ENCODE results near the gene CACUL1.

The CACUL1 gene

DNA sequence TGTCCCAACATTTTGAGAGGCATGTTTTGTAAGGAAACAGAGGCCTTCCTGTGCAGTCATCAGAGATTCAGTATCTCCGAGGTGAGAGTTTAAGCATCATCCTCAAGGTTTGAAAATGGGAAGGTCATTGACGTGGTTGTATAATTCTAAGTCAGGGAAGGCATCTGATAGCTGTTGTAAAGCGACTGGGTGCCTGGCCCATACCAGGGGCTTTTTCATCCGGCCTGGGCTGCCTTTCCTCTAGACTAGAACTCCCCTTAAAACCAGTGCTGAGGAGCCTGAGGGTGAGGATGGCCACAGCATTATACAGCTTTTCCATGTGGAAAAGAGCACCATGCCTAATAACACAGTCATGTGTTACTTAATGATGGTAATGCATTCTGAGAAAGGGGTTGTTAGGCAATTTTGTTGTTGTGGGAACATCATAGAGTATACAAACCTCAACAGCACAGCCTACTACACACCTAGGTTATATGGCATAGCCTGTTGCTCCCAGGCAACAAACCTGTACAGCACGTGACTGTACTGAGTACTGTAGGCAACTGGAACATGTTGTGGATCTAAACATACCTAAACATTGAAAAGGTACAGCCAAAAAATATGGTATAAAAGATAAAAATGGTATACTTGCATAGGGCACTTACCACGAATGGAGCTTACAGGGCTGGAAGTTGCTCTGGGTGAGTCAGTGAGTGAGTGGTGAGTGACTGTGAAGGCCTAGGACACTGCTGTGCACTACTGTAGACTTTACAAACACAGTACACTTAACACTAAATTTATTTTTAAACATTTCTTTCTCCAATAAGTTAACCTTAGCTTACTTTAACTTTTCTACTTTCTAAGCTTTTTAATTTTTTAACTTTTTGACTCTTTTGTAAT, 13.5 kb upstream of the CACUL1 start:
- no peak for DNase-seq (ENCODE audit: insufficient read length, low spot score)
- TF ChIP-seq CTCF (IDR thresholded peaks at IDR 0.05; ENCODE audit: insufficient read depth, missing control alignments), result no peak
- no peak for FAIRE-seq

DNA sequence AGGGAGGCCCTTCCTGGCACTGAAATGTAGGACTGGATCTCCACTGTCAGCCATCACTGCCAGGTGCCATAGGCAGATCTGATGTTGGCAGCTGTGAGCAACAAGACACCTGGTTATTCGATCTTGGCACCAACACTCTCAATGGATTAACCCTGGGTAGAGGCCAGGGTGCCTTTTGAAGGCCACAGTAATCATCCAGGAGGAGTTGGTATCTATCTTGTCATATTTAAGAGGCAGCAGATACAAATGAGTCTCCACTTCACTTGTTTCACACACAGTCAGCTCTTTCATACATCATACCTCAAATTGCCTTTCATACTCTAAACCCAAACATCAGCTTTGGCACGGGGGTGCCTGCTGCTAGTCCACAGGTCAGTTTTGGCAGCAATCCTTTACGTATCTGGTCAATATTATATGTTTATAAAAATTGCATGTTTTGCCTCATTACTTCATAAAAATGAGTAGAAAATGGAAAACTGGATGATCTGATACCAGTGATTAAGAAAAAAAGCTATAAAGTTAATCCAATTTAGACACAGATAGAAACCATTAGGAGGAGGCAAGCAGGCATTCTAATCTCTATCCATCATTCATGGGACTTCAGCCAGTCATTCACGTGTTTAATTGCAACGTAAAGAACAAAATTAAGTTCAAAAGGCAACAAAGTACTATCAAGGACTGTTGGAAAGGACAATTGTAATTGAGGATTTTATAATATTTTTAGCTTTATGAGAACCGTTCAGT, 12.7 kb upstream of the CACUL1 start:
- no peak for TF ChIP-seq CTCF (IDR thresholded peaks at IDR 0.05; ENCODE audit: insufficient read depth, missing control alignments)
- DNase-seq (ENCODE audit: insufficient read length, low spot score), result no peak
- no peak for FAIRE-seq

DNA sequence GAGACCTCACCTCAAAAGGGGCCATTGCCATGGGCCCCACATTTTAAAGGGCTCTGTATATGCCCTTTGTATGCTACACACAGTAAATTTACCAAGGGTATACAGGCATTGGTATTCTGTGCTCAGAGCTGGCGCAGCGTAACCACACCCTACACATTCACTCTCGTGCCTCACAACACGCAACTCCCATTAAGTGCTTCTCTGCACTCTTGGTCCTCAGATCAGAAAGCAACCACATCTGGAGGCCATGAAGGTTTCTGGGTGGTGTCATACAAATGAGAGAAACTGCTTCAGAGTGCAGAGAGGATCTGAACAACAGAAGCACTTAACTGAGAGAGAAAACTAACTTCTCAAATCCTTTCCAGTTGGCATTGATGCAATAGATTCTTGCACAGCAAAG, 9.4 kb upstream of the CACUL1 start:
- no peak for TF ChIP-seq CTCF (IDR thresholded peaks at IDR 0.05; ENCODE audit: insufficient read depth, missing control alignments)
- DNase-seq (ENCODE audit: insufficient read length, low spot score), result no peak
- no peak for FAIRE-seq

- TF ChIP-seq CTCF (IDR thresholded peaks at IDR 0.05; ENCODE audit: insufficient read depth, missing control alignments), result no peak
- FAIRE-seq, result no peak
- no peak for DNase-seq (ENCODE audit: insufficient read length, low spot score)
Observed at GRCh38 chr10:118763202-118763988, 8.6 kb upstream of the CACUL1 start.

- DNase-seq (ENCODE audit: insufficient read length, low spot score), result no peak
- FAIRE-seq, result no peak
- no peak for TF ChIP-seq CTCF (IDR thresholded peaks at IDR 0.05; ENCODE audit: insufficient read depth, missing control alignments)
Observed at GRCh38 chr10:118760265-118760664, 5.5 kb upstream of the CACUL1 start.

- no peak for TF ChIP-seq CTCF (IDR thresholded peaks at IDR 0.05; ENCODE audit: insufficient read depth, missing control alignments)
- DNase-seq (ENCODE audit: insufficient read length, low spot score) (no peak), FAIRE-seq (no peak)
Observed at GRCh38 chr10:118758449-118758848, 3.7 kb upstream of the CACUL1 start.

All from D721Med (cell line).